Endothelial cell of umbilical vein (primary cell): ENCODE measurements around the gene MAML2. TPM values are rescaled to one million over a fixed set of nuclear protein-coding genes. Genes with fewer than 3 reads are reported as not detected.

ENCODE experiments used
- BruUV-seq: library from RNA; stranded (reverse); fragments of 400-500 nt; replicated peaks from 2 replicates; lab custom pipeline; 2021; lab: Mats Ljungman, UMichigan
- CTCF ChIA-PET: fragments of 300-600, 350-600 bp; sonication (Branson Sonifier 250); formaldehyde crosslinking; loops from one replicate; lab custom pipeline; 2021; ENCODE audit warnings: antibody characterized with exemption, inconsistent platforms; lab: Charles Lee
- POLR2A ChIA-PET: fragments of 300-600, 350-600 bp; sonication (Branson Sonifier 250); formaldehyde crosslinking; loops from one replicate; lab custom pipeline; 2021; ENCODE audit warnings: antibody characterized with exemption, inconsistent platforms; lab: Charles Lee
- DNase-seq: peaks from one replicate; pipeline ENCODE4 v3.0.0-alpha.2; 2011; ENCODE audit warnings: low read depth, low spot score
- FAIRE-seq: peaks from 2 replicates; lab custom pipeline; 2011; peaks lifted over from hg19 to GRCh38; lab: Jason Lieb, UNC
- H2AFZ ChIP-seq: 2 replicates; pipeline ENCODE4 v1.6.0; 2012; ENCODE audit warnings: low read depth, low read length, control low read depth, inconsistent platforms
- H3K27ac ChIP-seq: 2 replicates; pipeline ENCODE4 v1.5.1; 2011; ENCODE audit warnings: low read depth, mild to moderate bottlenecking, control low read depth, low read length, moderate library complexity; ENCODE audit not compliant: insufficient read depth
- H3K27me3 ChIP-seq, 2 experiments: 2 replicates each; pipeline versions ENCODE4 v1.6.0 to v1.6.1; 2011; ENCODE audit warnings: low read length in 2 of 2, mixed read lengths in 1 of 2; ENCODE audit not compliant: control insufficient read depth in 2 of 2, insufficient read depth in 2 of 2
- H3K36me3 ChIP-seq, 2 experiments: 2 replicates in 1 of 2; 3 replicates in 1 of 2; pipeline ENCODE4 v1.5.1; 2011; ENCODE audit warnings: low read length in 2 of 2, mild to moderate bottlenecking in 1 of 2, moderate library complexity in 1 of 2; ENCODE audit not compliant: control insufficient read depth in 2 of 2, insufficient read depth in 2 of 2; ENCODE audit errors: extremely low read depth in 1 of 2
- H3K4me1 ChIP-seq: 3 replicates; pipeline ENCODE4 v1.5.1; 2011; ENCODE audit warnings: mild to moderate bottlenecking, low read length; ENCODE audit not compliant: control insufficient read depth, insufficient read depth; ENCODE audit errors: extremely low read depth
- H3K4me2 ChIP-seq: 2 replicates; pipeline ENCODE4 v1.6.1; 2011; ENCODE audit warnings: low read length, control low read depth, mixed read lengths; ENCODE audit not compliant: insufficient read depth
- H3K4me3 ChIP-seq, 3 experiments: fragments of 200-600 bp in 1 of 3; sonication (generic), shearing (Covaris generic) in 1 of 3; replicated peaks in 1 of 3; 2 replicates each; pipeline ENCODE4 v1.5.1; 2011 to 2016; ENCODE audit warnings: control low read depth in 3 of 3, low read length in 3 of 3, mild to moderate bottlenecking in 2 of 3, inconsistent platforms in 1 of 3, low read depth in 1 of 3, moderate library complexity in 1 of 3; ENCODE audit not compliant: insufficient read depth in 1 of 3
- H3K79me2 ChIP-seq: 2 replicates; pipeline ENCODE4 v1.6.0; 2012; ENCODE audit warnings: low read length, inconsistent platforms; ENCODE audit not compliant: control insufficient read depth, insufficient read depth
- H3K9ac ChIP-seq: replicated peaks from 2 replicates; pipeline ENCODE3; 2011; ENCODE audit warnings: low read length, control low read depth; ENCODE audit not compliant: insufficient read depth; ENCODE audit errors: extremely low read depth
- H3K9me1 ChIP-seq: replicated peaks from 3 replicates; pipeline ENCODE4 v1.6.0; 2011; ENCODE audit warnings: mild to moderate bottlenecking, low read length; ENCODE audit not compliant: control insufficient read depth, insufficient read depth; ENCODE audit errors: extremely low read depth
- H3K9me3 ChIP-seq: replicated peaks from 2 replicates; pipeline ENCODE4 v1.5.1; 2012; ENCODE audit warnings: low read length, inconsistent platforms; ENCODE audit not compliant: control insufficient read depth, insufficient read depth
- H4K20me1 ChIP-seq: replicated peaks from 2 replicates; pipeline ENCODE3; 2011; ENCODE audit warnings: mild to moderate bottlenecking, low read length; ENCODE audit not compliant: control insufficient read depth, insufficient read depth; ENCODE audit errors: extremely low read depth
- EZH2 ChIP-seq: IDR thresholded peaks from 2 replicates; pipeline ENCODE4 v1.6.1; 2012; ENCODE audit warnings: borderline replicate concordance, low read depth, mild to moderate bottlenecking, moderate library complexity, low read length, inconsistent platforms; ENCODE audit not compliant: severe bottlenecking
- FOS ChIP-seq: IDR thresholded peaks from 2 replicates; pipeline ENCODE4 v1.6.1; 2011; ENCODE audit warnings: mild to moderate bottlenecking, low read length, moderate library complexity, borderline replicate concordance; ENCODE audit not compliant: insufficient read depth
- GATA2 ChIP-seq: IDR thresholded peaks from 2 replicates; pipeline ENCODE4 v1.7.0; 2011; ENCODE audit warnings: low read depth, mild to moderate bottlenecking, moderate library complexity, mixed read lengths, low read length; ENCODE audit not compliant: insufficient read length, insufficient read depth
- JUN ChIP-seq: IDR thresholded peaks from 2 replicates; pipeline ENCODE4 v1.6.1; 2011; ENCODE audit warnings: borderline replicate concordance, low read depth; ENCODE audit not compliant: insufficient read length, insufficient read depth
- MYC ChIP-seq: IDR thresholded peaks from one replicate; pipeline ENCODE4 v1.6.1; 2011; ENCODE audit warnings: mild to moderate bottlenecking, low read depth, low read length
- POLR2A ChIP-seq: IDR thresholded peaks from 2 replicates; pipeline ENCODE4 v1.6.1; 2012; ENCODE audit warnings: low read depth, mild to moderate bottlenecking, control low read depth, low read length
- POLR2AphosphoS5 ChIP-seq: IDR thresholded peaks from 2 replicates; pipeline ENCODE4 v1.6.1; 2012; ENCODE audit warnings: low read depth, mild to moderate bottlenecking, control low read depth, low read length, moderate library complexity; ENCODE audit not compliant: insufficient read depth
- dilution Hi-C: fragments of 300-500 bp; cut with MboI; formaldehyde crosslinking; loops from one replicate; pipeline ENCODE4 v1.15.0; 2019; ENCODE audit warnings: low sequenced_read_pairs; ENCODE audit not compliant: extremely low pct_ligation_motif_present
- intact Hi-C: fragments of 100-400 bp; cut with micrococcal nuclease; formaldehyde crosslinking; loops from one replicate; pipeline ENCODE4 v1.10.0; 2022
- polyA plus RNA-seq, 4 experiments: library from polyadenylated mRNA; depleted of rRNA in 3 of 4; stranded (reverse) in 3 of 4; unstranded in 1 of 4; fragments of >200 nt; gene quantifications; 2 replicates each; pipeline versions ENCODE4 v1.2.1 to v1.2.3, GENCODE V29; 2011 to 2012; ENCODE audit warnings: missing spikeins in 1 of 4
- total RNA-seq: library from RNA; stranded (reverse); gene quantifications from 2 replicates; pipeline ENCODE4 v1.2.3, GENCODE V29; 2021
- TF ChIP-seq, protein P1 (sequence below): IDR thresholded peaks from 2 replicates; pipeline ENCODE4 v1.6.1; 2011; ENCODE audit not compliant: insufficient read depth, insufficient read length
- TF ChIP-seq, protein P2 (sequence below), 2 donors: IDR thresholded peaks; 1 replicate in 1 of 2; 2 replicates in 1 of 2; pipeline ENCODE4 v1.5.1; 2011; ENCODE audit warnings: low read length in 2 of 2, mild to moderate bottlenecking in 2 of 2, moderate library complexity in 2 of 2, control low read depth in 1 of 2, inconsistent platforms in 1 of 2, low read depth in 1 of 2; ENCODE audit not compliant: insufficient read depth in 1 of 2; ENCODE audit errors: extremely low read depth in 1 of 2

The MAML2 gene
- total and polyA plus RNA-seq, 2 donors (not counting 3 experiments of a cell fraction or from before 2014, with no cell fraction given): 12.4 to 16.8 TPM

DNA sequence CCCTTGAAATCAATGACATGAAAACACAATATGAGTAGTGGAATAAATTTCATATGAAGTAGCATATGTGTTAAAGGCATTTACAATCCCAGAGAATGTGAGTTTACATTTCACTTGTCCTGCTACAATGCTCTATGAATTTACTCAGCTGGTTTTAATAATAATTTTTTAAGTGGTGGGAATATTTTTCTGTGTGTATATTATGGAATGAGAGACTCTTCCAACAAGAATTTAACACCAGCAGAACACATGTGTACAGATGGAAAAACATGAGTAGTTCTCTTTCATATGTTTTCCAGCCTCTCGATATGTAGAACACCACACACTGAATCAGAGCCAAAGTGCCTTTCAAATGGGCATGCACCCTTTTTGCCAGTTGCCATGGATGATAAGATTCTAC is 170.4 kb downstream of the MAML2 start:
- H3K79me2 ChIP-seq: no peaks in the 10 kb centered on the region
- DNase-seq (no peak), FAIRE-seq (no peak)
- intact Hi-C loops: no loop called here
- no peak overlapping the region for H3K4me3 ChIP-seq
- H4K20me1 ChIP-seq: no peaks in the 10 kb centered on the region
- dilution Hi-C loops: no loop called here
- POLR2A ChIA-PET: no interaction called here
- CTCF ChIA-PET: interaction anchor here (0.9 kb wide), 1 partner anchor 134 kb away, joined by 5 read pairs; no protein-coding TSS in a partner anchor
- no peaks in the 10 kb centered on the region for H3K36me3 ChIP-seq
- TF ChIP-seq JUN (no peak), POLR2AphosphoS5 (no peak), GATA2 (no peak), MYC (no peak), FOS (no peak), EZH2 (no peak), POLR2A (no peak)
- TF ChIP-seq, protein P1, sequence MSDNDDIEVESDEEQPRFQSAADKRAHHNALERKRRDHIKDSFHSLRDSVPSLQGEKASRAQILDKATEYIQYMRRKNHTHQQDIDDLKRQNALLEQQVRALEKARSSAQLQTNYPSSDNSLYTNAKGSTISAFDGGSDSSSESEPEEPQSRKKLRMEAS: no peak
- TF ChIP-seq, protein P2, sequence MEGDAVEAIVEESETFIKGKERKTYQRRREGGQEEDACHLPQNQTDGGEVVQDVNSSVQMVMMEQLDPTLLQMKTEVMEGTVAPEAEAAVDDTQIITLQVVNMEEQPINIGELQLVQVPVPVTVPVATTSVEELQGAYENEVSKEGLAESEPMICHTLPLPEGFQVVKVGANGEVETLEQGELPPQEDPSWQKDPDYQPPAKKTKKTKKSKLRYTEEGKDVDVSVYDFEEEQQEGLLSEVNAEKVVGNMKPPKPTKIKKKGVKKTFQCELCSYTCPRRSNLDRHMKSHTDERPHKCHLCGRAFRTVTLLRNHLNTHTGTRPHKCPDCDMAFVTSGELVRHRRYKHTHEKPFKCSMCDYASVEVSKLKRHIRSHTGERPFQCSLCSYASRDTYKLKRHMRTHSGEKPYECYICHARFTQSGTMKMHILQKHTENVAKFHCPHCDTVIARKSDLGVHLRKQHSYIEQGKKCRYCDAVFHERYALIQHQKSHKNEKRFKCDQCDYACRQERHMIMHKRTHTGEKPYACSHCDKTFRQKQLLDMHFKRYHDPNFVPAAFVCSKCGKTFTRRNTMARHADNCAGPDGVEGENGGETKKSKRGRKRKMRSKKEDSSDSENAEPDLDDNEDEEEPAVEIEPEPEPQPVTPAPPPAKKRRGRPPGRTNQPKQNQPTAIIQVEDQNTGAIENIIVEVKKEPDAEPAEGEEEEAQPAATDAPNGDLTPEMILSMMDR (IDR thresholded peaks at IDR 0.05; ENCODE audit: extremely low read depth in 1 of 2, insufficient read depth in 1 of 2, low read depth in 1 of 2, low read length in 2 of 2): no peak
- H2AFZ ChIP-seq: no peak overlapping the region
- no TSS peak for BruUV-seq
- no peaks in the 10 kb centered on the region for H3K27me3 ChIP-seq
- no peaks in the 10 kb centered on the region for H3K9me3 ChIP-seq
- H3K27ac ChIP-seq: no peak overlapping the region
- H3K9ac ChIP-seq: no peak overlapping the region
- H3K9me1 ChIP-seq: no peaks in the 10 kb centered on the region
- no peak overlapping the region for H3K4me2 ChIP-seq
- H3K4me1 ChIP-seq: peaks cover 21% of the 10 kb centered on the region
